Activated CD4-positive, alpha-beta T cell treated with anti-CD3 and anti-CD28 coated beads, Interleukin-10, Interleukin-2, amounts not matched to agents 100 ng/mL and 50 ng/mL, durations not matched to agents 16 hours and 8 hours (primary cell): ENCODE measurements around the gene CAV1.
A peak's percentile ranks its signal among the peaks of the same experiment; 100 is the strongest.
"Not testable (repeated sequence)": the region's sequence is repeated elsewhere in the genome, so short reads cannot be mapped to it uniquely, and the experiment has no call there.

Source experiments
- DNase-seq: peaks from one replicate; pipeline ENCODE4 v3.0.0-alpha.2; 2020

Gene CAV1

DNA sequence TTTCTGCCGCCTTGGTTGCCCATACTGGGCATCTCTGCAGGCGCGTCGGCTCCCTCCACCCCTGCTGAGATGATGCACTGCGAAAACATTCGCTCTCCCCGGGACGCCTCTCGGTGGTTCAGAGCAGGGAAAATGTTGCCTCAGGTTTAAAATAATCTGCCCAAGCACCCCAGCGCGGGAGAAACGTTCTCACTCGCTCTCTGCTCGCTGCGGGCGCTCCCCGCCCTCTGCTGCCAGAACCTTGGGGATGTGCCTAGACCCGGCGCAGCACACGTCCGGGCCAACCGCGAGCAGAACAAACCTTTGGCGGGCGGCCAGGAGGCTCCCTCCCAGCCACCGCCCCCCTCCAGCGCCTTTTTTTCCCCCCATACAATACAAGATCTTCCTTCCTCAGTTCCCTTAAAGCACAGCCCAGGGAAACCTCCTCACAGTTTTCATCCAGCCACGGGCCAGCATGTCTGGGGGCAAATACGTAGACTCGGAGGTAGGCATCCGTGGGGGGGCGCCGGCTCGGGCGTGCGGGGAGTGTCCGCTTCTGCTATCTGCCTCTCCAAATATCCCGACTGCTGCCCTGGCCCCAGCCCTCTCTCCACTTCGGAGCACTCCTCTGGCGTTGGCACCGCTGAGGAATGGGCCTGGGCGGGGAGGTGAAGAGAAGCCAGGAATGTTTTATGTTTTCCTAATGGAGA, at the start of gene CAV1:
TSS of gene CAV1 (plus strand) at position 428 of the 689 bp plus-strand sequence. CDS start at position 455, 27 bp downstream.
- peak; percentile 26 for DNase-seq

DNA sequence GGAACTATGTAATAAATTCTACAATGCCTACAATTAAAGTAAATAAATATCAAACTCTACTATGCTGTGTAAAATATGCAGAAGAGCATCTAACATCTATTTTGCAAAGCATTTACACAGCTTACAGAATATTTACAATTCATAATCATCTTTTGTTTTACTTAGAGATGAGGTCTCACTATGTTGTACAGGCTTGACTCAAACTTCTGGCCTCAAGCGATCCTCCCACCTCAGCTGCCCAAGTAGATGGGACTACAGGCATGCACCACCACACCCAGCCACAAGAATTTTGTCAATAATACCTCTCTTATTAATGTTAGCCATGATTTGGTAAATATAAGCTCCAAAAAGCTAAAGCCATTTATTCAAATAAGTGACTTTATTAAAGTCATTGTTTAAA, 47.2 kb upstream of the CAV1 start:
- DNase-seq, result no peak

DNA sequence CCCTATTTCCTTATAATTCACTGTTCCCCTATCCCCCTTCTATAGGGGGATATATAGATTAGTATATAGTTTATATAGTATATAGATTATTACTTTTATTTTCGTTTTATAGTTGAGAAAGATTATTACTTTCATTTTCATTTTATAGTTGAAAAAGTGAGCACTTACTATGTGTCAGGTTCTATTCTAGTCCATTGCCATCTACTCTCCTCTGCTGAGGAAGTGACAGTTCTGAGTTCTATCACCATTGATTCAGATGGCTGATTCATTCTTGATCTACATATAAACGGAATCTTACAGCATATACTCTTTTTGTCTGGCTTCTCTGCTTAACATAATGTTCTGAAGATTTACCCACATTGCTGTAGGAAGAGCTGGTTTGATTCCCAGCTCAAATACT, 46.0 kb upstream of the CAV1 start:
- DNase-seq, result no peak

GRCh38 chr7:116483271-116483942, 41.4 kb upstream of the CAV1 start:
- no peak for DNase-seq

- DNase-seq, result not testable (repeated sequence)
Measured at GRCh38 chr7:116484389-116484788, 40.4 kb upstream of the CAV1 start.

DNA sequence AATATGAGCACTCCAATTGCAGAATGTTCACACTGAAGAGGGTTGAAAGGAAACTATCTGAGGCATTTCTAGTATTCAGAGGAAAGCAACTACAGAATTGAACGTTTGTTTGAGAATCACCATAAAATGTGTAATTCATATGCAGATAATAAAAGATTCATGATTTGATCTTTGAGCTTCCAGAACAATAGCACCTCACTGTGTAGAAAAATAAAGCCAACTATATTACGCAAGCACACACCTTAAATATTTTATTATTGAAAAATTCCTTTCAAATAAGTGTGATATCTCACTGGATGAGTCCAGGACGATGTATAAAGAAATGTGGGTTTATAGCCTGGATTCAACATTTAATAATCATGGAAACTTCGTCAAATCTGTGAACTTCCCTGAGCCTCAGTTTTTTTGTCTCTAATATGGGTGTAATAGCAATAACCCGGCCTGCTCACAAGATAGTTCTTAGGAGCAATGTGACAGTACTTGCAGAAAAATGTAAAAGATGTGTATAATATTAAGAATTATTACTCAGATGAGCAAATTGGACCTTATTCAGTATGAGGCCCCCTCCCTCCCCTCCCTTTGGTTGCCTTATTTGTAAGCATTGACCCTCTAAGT, 36.8 kb upstream of the CAV1 start:
- DNase-seq, result no peak

DNA sequence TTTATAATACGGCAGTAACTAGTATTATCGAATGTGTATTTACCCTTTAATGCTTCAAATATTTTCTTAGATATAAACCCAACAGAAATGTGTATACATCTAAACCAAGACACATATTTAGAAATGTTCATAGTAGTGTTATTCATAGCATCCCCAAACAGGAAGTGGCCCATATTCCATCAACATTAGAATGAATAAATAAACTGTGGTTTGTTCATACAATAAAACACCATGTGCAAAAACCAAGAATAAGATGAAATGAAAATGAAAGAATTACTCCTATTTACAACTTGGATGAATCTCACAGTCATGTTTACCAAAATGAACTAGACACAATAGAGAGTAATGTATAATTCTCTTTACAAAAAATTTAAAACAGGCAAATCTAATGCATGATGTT, 34.5 kb upstream of the CAV1 start:
- no peak for DNase-seq

- DNase-seq, result no peak
Measured at GRCh38 chr7:116491887-116492653, 32.8 kb upstream of the CAV1 start.

DNA sequence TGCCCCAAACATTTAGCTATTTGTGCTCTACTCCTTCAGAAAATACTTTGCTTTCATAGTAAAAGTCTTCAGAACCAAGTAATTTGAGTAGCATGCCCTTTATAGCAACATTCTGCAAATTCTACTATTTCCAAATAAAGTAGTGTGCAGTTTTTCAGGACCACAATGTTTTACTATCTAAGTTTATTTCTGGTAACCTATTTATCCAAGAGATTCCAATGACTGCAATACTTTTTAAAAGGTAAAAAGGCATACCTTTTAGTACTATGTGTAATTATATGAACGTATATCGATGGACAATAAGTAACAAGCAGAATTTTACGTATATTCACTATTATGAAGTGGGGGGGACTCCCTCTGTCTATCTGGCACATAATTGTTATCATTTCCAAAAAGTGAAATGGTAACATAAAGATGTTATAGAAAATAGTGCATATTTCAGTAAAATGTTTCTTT, 32.2 kb upstream of the CAV1 start:
- DNase-seq, result no peak

GRCh38 chr7:116493449-116493848, 31.4 kb upstream of the CAV1 start:
- no peak for DNase-seq

DNA sequence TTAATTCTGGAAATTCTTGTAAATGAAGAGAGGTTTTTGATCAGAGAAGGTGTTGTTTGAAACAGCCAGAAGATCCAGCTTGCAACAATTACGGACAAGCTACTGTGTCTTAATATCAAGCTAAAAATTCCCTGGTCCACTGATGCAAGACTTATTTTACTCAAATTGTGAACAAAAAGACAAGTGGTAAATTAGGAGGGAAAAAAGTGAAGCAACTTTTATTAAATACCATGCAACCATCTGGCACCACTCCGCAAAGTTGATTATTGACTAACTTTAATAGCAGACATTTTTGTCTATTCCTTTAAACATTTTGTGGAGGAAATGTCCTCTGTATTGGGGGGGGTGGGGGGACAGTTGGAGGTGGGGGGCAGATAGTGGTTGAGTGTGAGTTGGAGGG, 30.4 kb upstream of the CAV1 start:
- DNase-seq, result no peak

- no peak for DNase-seq
Measured at GRCh38 chr7:116495736-116496135, 29.1 kb upstream of the CAV1 start.

- no peak for DNase-seq
Measured at GRCh38 chr7:116496653-116497052, 28.2 kb upstream of the CAV1 start.

GRCh38 chr7:116497708-116498107, 27.1 kb upstream of the CAV1 start:
- no peak for DNase-seq

DNA sequence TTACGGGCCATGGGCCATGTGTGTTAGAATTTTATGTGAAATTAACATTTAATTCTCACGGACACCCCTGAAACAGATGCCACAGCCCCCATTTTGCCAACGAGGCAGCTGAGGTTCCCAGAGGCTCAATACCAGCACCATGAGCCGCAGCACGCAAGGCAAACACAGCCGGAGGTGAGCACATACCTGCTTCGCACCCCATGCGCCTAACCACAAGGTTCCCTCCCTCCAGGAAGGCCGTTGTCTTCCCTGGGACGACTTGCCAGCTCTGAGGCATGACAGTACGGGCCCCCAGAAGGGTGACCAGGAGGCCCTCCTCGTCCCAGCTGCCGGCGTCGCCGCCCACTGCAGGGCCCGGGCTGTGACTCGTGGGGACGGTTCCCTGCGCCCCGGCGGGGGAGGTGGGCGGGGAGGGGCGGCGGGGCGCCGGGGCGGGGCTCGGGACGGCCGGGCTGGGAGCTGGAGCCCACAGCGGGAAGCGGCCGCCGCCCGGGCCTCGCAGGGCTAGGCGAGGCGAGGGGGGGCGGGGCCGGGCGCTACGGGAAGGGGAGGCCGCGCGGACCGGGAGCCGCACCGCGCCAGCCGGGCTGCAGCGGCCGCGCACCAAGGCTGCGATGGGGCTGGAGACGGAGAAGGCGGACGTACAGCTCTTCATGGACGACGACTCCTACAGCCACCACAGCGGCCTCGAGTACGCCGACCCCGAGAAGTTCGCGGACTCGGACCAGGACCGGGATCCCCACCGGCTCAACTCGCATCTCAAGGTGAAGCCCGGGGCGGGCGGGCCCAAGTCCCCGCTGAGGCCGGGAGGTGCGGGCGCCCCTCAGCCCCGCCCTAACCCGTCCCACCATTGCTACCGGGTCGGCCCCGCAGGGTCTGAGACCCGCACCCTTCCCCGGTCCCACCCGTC, 25.4 kb upstream of the CAV1 start, which contains the start of gene CAV2:
TSS of gene CAV2 (plus strand) at position 571 of the 910 bp plus-strand sequence. CDS start at position 615, 44 bp downstream.
- DNase-seq, result no peak

GRCh38 chr7:116500078-116500853, 24.6 kb upstream of the CAV1 start:
- peak; percentile 50 for DNase-seq

- DNase-seq, result no peak
Measured at GRCh38 chr7:116501425-116502167, 23.2 kb upstream of the CAV1 start.

- DNase-seq, result no peak
Measured at GRCh38 chr7:116502201-116503096, 22.4 kb upstream of the CAV1 start.

- DNase-seq, result no peak
Measured at GRCh38 chr7:116503835-116504234, 21.0 kb upstream of the CAV1 start.
